Thyroid gland (tissue), 4 donors: ENCODE data around the gene OR10V1.

Source experiments
- CTCF ChIP-seq, 6 experiments: fragments of 200-600 bp in 3 of 6; fragments of 450-650 bp in 3 of 6; sonication (generic) in 3 of 6; IDR thresholded peaks; one replicate each; pipeline ENCODE4 v1.5.1; 2016 to 2019; ENCODE audit warnings: antibody characterized with exemption in 6 of 6, mild to moderate bottlenecking in 2 of 6, inconsistent platforms in 1 of 6, moderate library complexity in 1 of 6
- POLR2A ChIP-seq, 2 donors: fragments of 450-650 bp; IDR thresholded peaks; one replicate each; pipeline ENCODE4 v1.6.1; 2017; ENCODE audit warnings: antibody characterized with exemption in 2 of 2, mild to moderate bottlenecking in 2 of 2, moderate library complexity in 1 of 2

- no peak for TF ChIP-seq CTCF (IDR thresholded peaks at IDR 0.05)
- no peak for TF ChIP-seq POLR2A (IDR thresholded peaks at IDR 0.05)
Measured at GRCh38 chr11:59728913-59729312, 15.3 kb upstream of the OR10V1 start.
